ACC112 (cell line): Measurements from ENCODE around the gene RALGPS1.

Source experiments
- H2AFZ ChIP-seq: fragments of 200-600 bp; sonication (generic); one replicate; pipeline ENCODE4 v1.6.0; 2017; ENCODE audit warnings: antibody characterized with exemption, low read length; ENCODE audit not compliant: unreplicated experiment
- H3K27ac ChIP-seq: fragments of 200-600 bp; sonication (generic); 2 replicates; pipeline ENCODE4 v1.5.1; 2014; ENCODE audit warnings: low read depth, mild to moderate bottlenecking, antibody characterized with exemption, low read length, moderate library complexity
- H3K27me3 ChIP-seq: fragments of 200-600 bp; sonication (generic); 2 replicates; pipeline ENCODE4 v1.6.1; 2014; ENCODE audit warnings: mild to moderate bottlenecking, antibody characterized with exemption, low read length, moderate library complexity, mixed read lengths; ENCODE audit not compliant: insufficient read depth
- H3K36me3 ChIP-seq: fragments of 200-600 bp; sonication (generic); 2 replicates; pipeline ENCODE4 v1.6.1; 2016; ENCODE audit warnings: mild to moderate bottlenecking, antibody characterized with exemption, low read length, moderate library complexity, mixed read lengths; ENCODE audit not compliant: insufficient read depth
- H3K4me1 ChIP-seq: fragments of 200-600 bp; sonication (generic); one replicate; pipeline ENCODE4 v1.6.1; 2016; ENCODE audit warnings: low read length, mixed read lengths; ENCODE audit not compliant: insufficient read depth, unreplicated experiment, control insufficient read depth
- H3K4me3 ChIP-seq: fragments of 200-600 bp; sonication (generic); 2 replicates; pipeline ENCODE4 v1.5.1; 2014; ENCODE audit warnings: mild to moderate bottlenecking, low read depth, low read length
- H3K79me2 ChIP-seq: fragments of 200-600 bp; sonication (generic); one replicate; pipeline ENCODE4 v1.6.0; 2016; ENCODE audit warnings: low read length; ENCODE audit not compliant: control insufficient read depth, unreplicated experiment, insufficient read depth

Gene RALGPS1

DNA sequence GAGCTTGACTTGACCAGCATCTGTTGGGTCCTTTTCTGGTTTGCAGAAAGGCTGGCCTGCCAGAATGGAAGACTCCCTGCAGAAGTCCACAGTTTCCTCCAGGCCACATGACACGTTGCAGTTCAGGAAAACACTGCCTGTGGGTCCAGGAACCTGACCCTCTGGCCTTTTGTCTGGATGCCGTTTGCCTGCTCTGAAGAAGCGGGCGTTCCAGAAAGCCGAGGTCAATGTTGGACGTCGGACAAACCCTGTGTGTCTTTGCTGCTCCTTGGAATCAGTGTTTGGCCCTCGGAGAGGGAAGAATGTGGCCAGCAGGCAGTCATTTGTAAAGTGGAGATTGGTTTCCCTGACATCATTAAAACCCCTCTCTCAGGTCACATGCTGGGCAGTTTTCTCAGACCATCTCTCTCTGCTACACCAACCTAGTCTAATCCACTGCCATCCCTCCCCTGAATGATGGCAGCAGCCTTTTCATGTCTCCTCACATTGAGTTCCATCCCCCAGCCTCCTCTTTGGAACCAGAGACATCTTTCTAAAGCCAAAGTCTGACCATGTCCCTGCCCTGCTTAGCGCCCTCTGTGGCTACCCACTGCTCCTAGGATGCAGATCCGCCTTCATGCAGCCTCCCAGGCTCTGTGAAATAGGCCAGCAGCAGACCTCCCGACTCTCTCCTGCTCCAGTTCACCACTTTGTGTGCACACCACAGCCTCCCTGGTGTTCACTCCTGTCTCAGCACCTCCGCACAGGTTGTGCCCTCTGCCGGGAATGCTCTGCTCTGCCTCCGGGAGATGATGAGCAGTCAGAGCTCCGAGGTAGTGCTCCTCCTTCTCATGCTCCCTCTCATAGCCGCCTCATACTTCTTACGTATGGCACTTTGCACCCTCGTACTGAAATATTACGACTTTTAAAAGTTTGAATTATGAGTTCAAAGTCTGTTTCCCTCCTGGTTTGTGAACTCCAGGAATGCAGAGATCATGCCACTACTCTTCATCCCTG lies 75.6 kb downstream of the RALGPS1 start:
- no peak overlapping the region for H2AFZ ChIP-seq
- peaks cover 19% of the 10 kb centered on the region for H3K4me1 ChIP-seq
- H3K27me3 ChIP-seq: peaks cover 25% of the 10 kb centered on the region
- H3K27ac ChIP-seq: no peak overlapping the region
- H3K79me2 ChIP-seq: no peaks in the 10 kb centered on the region
- no peak overlapping the region for H3K4me3 ChIP-seq
- no peaks in the 10 kb centered on the region for H3K36me3 ChIP-seq

DNA sequence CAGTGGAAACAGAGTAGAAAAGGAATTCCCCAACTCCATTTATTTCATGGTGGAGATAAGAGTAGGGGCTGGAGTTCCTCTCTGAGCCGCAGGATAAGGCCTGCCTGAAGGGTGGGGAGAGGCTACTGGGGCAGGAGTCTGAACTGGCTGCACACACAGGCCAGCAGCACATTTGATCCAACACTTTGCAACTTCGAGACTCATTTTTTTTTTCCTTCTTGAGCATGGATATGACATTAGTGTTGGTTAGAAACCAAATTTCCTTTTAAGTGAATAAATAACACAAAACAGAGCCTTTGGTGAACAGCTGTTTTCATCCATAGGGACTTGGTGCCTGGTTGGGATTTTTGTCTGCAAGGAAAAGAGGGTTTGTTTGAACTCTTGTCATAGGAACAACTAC lies 76.6 kb downstream of the RALGPS1 start:
- H3K36me3 ChIP-seq: no peaks in the 10 kb centered on the region
- H3K27ac ChIP-seq: no peak overlapping the region
- H3K79me2 ChIP-seq: no peaks in the 10 kb centered on the region
- no peak overlapping the region for H3K4me3 ChIP-seq
- H2AFZ ChIP-seq: no peak overlapping the region
- H3K27me3 ChIP-seq: peaks cover 25% of the 10 kb centered on the region
- peaks cover 10% of the 10 kb centered on the region for H3K4me1 ChIP-seq

DNA sequence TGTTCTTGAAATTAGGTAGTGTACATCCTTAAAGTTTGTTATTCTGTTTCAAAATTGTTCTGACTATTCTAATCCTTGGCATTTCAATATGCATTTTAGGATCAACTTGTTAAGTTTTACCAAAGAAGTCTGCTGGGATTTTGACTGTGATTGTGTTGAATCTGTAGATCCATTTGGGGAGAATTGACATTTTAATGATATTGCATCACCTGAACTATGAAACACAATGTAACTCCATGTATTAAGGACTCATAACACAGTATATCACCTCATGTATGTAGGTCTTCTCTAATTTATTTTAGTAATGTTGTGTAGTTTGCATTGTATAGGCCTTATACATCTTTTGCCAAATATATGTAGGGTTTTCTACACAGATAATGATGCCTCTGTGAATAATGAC lies 77.8 kb downstream of the RALGPS1 start:
- Histone ChIP-seq H3K27ac (no peak overlapping the region), H3K36me3 (no peaks in the 10 kb centered on the region), H3K27me3 (peaks cover 25% of the 10 kb centered on the region)

DNA sequence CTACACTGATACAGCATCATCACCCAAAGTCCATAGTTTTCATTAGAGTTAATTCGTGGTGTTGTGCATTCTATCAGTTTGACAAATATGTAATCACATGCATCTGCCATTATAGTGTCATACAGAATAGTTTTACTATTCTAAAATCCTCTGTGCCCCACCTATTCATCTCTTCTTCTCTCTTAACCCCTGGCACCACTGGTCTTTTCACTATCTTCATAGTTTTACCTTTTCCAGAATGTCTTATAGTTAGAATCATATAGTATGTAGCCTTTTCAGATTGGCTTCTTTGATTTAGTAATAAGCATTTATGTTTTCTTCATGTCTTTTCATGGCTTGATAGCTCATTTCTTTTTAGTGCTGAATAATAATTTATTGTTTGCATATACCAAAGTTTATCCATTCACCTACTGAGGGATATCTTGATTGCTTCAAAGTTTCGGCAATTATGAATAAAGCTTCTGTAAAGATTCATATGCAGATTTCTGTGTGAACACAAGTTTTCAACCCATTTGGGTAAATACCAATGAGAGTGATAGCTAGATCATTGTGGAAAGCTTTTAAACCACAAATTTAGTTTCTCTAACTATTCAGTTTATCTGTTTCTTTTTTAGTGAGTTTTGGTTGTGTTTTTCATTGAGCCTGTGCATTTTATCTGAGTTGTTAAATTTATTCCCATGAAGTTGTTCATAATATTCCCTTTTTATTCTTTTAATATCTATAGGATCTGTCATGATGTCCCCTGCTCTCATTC lies 84.9 kb downstream of the RALGPS1 start:
- no peaks in the 10 kb centered on the region for H3K4me1 ChIP-seq
- H3K27me3 ChIP-seq: no peaks in the 10 kb centered on the region
- no peaks in the 10 kb centered on the region for H3K36me3 ChIP-seq
- H3K27ac ChIP-seq: no peak overlapping the region
- no peak overlapping the region for H3K4me3 ChIP-seq
- no peak overlapping the region for H2AFZ ChIP-seq
- H3K79me2 ChIP-seq: no peaks in the 10 kb centered on the region

More for the DNA sequence above, 77.8 kb downstream of the RALGPS1 start:
- no peaks in the 10 kb centered on the region for H3K79me2 ChIP-seq
- no peaks in the 10 kb centered on the region for H3K4me1 ChIP-seq
- no peak overlapping the region for H3K4me3 ChIP-seq
- H2AFZ ChIP-seq: no peak overlapping the region

DNA sequence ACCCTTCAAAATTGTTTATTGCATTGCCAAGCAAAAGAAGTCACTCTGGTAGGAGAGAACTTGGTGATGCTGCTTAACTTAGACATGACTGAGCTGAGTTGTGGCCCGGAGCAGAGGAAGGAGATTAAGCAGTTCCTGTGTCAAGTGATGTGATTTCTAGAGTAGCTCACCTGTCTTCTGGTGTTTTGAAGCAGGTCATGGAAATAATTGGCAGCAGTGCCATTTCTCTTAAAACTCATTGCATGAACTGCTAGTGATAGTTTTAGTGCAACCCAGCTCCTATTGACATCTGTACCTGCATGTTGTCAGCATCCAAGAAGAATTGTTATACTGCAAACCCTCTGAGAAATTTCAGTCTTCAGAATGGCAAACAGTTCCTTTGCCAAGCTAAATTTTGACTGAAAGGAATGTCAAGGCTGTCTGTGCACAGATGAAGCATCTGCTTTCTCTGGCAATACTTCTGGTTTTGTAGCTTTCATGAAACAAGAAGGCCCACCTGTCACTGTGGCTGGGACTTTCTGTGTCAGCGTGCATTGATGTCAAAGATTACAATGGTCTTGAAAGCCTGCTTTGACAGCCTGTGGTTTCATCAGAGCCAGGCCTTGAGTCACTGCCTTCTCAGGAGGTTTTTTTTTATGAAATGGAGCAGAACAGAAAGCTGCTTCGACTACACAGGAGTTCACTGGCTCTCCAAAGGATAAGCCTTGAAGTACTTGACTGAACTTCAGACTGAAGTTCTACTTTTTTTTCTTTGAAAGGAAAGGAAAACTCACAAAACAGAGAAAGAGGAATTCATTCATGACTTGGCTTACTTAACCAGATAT lies 90.6 kb downstream of the RALGPS1 start:
- Histone ChIP-seq H3K4me1 (no peaks in the 10 kb centered on the region), H3K79me2 (no peaks in the 10 kb centered on the region)

DNA sequence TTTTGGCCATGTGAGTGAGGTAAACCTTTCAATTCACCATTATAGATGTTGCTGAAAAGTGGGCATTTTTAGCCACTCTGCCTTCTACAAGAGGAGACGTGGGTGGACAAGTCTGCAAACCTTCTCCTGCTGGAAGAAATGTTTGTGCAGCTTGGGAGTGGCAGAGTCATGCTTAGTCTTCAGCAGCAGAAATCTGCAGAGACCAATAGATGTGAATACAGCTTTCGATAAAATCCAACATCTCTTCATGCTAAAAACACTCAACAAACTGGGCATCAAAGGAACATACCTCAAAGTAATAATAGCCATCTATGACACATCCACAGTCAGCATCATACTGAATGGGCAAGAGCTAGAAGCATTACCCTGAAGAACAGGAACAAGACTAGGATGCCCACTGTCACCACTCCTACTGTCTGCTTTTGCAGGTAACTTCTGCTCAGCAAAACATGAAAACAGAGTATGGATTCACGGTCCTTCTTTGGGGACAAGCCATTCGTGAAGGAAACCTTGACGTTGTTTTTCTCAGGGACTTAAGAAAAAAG lies 91.3 kb downstream of the RALGPS1 start:
- Histone ChIP-seq H3K79me2 (no peaks in the 10 kb centered on the region), H2AFZ (no peak overlapping the region), H3K4me3 (no peak overlapping the region), H3K27ac (no peak overlapping the region), H3K36me3 (no peaks in the 10 kb centered on the region), H3K27me3 (peaks cover 15% of the 10 kb centered on the region), H3K4me1 (no peaks in the 10 kb centered on the region)

More for the DNA sequence above, 90.6 kb downstream of the RALGPS1 start:
- no peak overlapping the region for H3K4me3 ChIP-seq
- H3K27me3 ChIP-seq: peaks cover 15% of the 10 kb centered on the region
- H3K27ac ChIP-seq: no peak overlapping the region
- H2AFZ ChIP-seq: no peak overlapping the region
- no peaks in the 10 kb centered on the region for H3K36me3 ChIP-seq

DNA sequence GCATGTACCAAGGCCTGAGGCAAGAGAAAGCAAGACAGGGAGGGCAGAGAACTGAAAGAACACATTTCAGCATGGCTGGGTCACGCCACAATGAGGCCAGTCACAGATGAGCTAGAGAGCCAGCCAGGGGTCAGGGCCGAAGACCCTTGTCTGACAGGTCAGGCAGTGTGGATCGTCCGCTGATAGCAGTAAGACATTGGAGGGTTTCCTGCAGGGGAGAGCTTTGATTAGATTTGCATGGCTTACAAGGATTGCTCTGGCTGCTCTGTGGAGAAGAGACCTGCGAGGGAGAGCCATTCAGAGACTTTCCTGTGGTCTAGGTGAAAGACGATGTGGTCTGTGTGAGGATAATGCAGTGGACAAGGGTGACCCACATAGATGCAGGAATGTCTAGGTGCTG lies 93.1 kb downstream of the RALGPS1 start:
- Histone ChIP-seq H3K36me3 (no peaks in the 10 kb centered on the region), H3K79me2 (no peaks in the 10 kb centered on the region), H3K27me3 (peaks cover 23% of the 10 kb centered on the region), H3K4me3 (no peak overlapping the region), H2AFZ (no peak overlapping the region), H3K4me1 (no peaks in the 10 kb centered on the region), H3K27ac (no peak overlapping the region)

DNA sequence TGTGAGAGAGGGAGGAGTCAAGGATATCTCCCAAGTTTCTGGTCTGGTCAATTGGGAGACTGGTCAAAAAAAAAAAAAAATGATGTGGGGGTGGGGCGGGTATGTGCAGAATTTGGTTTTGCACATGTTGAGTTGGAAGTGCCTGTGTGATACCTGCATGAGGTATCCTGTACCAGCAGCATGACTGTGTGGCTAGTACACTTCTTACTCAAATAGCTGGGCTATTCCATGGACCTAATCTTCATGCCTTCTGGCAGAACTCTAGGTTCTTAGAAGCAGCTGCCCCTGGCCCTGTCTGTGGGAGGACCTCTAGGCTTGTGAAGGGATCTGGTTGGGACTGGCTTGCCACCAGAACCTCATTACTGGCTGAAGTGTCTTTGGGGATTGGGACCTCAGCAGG lies 93.5 kb downstream of the RALGPS1 start:
- H3K27ac ChIP-seq: no peak overlapping the region
- H3K4me1 ChIP-seq: no peaks in the 10 kb centered on the region
- no peaks in the 10 kb centered on the region for H3K36me3 ChIP-seq
- no peaks in the 10 kb centered on the region for H3K79me2 ChIP-seq
- no peak overlapping the region for H3K4me3 ChIP-seq
- H2AFZ ChIP-seq: no peak overlapping the region
- peaks cover 27% of the 10 kb centered on the region for H3K27me3 ChIP-seq

DNA sequence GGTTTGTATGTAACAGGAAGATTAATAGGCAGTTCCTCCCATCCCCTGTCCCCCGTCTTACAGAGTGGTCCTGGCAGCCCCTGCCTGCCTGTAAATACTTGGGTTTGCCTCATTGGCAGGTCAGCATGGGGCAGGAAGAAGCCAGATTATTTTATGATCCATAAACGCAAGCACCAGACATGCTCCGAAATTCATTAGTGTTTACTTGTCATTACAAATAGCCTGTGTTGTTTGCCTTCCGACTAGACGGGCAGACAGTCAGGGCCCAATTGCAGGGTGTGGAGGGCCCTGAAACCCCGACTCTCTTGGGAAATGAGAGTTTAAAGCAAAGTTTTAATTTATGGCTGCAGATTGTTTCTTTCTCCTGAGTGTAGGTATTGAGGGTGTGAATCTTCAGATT lies 97.2 kb downstream of the RALGPS1 start:
- H3K27me3 ChIP-seq: peaks cover 28% of the 10 kb centered on the region
- H3K4me1 ChIP-seq: no peaks in the 10 kb centered on the region
- no peak overlapping the region for H2AFZ ChIP-seq
- no peaks in the 10 kb centered on the region for H3K36me3 ChIP-seq
- H3K27ac ChIP-seq: no peak overlapping the region
- no peak overlapping the region for H3K4me3 ChIP-seq
- H3K79me2 ChIP-seq: no peaks in the 10 kb centered on the region

DNA sequence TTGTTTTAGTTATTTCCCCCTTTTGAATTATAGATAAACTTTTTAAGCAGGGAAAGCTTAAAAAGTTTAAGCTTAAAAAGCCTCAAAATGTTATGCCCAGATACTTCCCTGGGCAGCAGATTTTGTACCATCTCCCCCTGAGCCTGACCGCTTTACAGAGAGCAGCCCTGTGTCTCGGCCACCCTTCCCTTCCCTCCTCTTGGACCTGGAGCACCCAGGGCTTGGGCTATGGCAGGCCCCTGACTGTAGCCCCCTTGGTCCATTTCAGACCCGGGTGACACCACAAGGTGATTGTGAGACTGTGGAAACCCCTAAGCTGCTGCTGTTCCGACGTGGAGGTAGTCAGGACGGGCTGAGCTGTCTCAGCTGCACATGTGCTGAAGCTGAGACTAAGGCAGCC lies 97.7 kb downstream of the RALGPS1 start:
- Histone ChIP-seq H3K4me1 (no peaks in the 10 kb centered on the region), H3K36me3 (no peaks in the 10 kb centered on the region), H3K79me2 (no peaks in the 10 kb centered on the region), H2AFZ (no peak overlapping the region), H3K27me3 (peaks cover 23% of the 10 kb centered on the region), H3K4me3 (no peak overlapping the region), H3K27ac (no peak overlapping the region)
